Measurements from ENCODE around the gene C22orf31.

GRCh38 chr22:29043906-29044575, 17.6 kb downstream of the C22orf31 start:
- TF ChIP-seq CTCF (IDR thresholded peaks at IDR 0.05 in 2 of 3, conservative IDR thresholded peaks at IDR 0.05 in 1 of 3; ENCODE audit: borderline replicate concordance in 1 of 3, insufficient read depth in 1 of 3, low read depth in 2 of 3, low read length in 2 of 3) (no peak), SIN3A (IDR thresholded peaks at IDR 0.05; ENCODE audit: low read depth) (no peak), POLR2A (IDR thresholded peaks at IDR 0.05; ENCODE audit: borderline replicate concordance, extremely low read depth, insufficient read depth, insufficient read length) (no peak), POLR2AphosphoS5 (IDR thresholded peaks at IDR 0.05; ENCODE audit: low read depth, low read length) (no peak)

All from HCT116 (cell line).